Middle frontal gyrus (tissue), 1 donor: ENCODE data around the gene NOS3.

ENCODE experiments used
- DNase-seq: peaks from one replicate; pipeline ENCODE4 v3.0.0-alpha.2; 2015; ENCODE audit warnings: low spot score; ENCODE audit errors: extremely low spot score

Gene NOS3

GRCh38 chr7:150990416-150991186 lies at the start of gene NOS3:
NOS3 (plus strand) TSS chr7:150991017; CDS start chr7:150993804, 2,787 bp downstream.
- no peak for DNase-seq

- no peak for DNase-seq
These were observed 49.3 kb upstream of the NOS3 start for GRCh38 chr7:150941351-150942000.

DNA sequence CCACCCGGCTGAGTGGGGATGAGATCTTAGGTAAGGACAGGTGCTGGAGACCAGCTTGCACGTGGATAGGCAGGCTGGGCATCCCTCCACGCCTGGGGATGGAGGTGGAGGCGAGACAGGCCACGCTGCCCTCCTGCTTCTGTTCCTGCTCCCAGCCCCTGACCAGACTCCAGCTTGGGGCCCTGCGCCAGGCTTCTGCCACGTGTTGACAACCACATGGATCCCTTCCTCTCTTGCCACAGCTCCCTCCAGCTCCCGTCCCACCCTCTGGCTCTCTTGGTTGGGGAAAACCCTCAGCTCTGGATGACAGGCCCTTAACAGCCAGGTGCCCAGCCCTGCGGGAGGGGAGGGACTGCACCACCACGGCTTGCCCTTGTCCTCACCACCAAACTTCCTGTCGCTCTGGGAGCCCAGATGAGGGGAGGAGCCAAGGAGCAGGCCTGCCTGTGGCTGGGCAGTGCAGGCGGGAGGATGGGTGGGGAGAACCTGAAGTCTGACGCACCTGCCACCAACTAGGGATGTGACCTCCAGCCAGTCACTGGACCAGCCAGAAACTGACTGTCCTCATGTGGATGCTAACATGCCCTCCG lies 48.7 kb upstream of the NOS3 start:
- DNase-seq, result no peak

DNA sequence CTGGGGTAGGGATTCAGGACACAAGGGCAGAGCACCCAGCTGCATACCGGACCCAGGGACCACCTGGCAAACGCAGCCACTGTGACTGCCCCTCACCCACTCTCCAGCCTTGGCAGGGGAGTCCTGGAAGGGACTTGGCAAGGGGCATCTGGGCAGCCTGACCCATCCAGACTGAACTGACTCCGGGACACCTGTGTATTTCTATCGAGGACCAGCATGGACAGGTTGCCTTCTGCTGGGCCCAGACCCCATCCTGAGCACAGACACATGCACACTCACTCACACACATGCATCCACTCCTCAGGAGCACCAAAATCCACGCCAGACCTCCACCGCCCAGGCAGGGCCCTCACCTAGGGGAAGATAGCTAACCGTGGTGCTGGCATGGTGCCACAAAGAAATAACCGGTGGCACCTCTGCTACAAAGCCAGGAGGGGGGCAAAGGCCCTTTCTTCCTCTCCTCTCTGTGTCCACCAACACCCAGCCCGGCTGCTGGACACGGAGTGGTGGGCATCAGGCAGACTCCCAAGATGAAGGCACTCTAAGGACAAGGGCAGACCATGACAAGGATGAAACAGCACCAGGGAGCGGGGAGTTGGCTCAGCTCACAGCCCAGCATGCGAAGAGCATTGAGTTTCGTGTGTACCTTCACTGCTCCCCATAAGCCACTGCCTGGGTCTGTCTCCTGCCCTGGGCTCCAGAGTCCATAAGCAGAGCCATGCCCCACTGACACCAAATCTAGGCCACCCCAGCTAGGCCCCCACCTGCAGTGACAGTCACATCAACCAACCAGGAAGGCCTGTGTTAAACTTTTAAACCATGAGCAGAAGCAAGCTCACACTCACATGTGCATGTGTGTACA lies 48.0 kb upstream of the NOS3 start:
- no peak for DNase-seq

GRCh38 chr7:150943453-150943814 lies 47.4 kb upstream of the NOS3 start:
- DNase-seq, result no peak

DNA sequence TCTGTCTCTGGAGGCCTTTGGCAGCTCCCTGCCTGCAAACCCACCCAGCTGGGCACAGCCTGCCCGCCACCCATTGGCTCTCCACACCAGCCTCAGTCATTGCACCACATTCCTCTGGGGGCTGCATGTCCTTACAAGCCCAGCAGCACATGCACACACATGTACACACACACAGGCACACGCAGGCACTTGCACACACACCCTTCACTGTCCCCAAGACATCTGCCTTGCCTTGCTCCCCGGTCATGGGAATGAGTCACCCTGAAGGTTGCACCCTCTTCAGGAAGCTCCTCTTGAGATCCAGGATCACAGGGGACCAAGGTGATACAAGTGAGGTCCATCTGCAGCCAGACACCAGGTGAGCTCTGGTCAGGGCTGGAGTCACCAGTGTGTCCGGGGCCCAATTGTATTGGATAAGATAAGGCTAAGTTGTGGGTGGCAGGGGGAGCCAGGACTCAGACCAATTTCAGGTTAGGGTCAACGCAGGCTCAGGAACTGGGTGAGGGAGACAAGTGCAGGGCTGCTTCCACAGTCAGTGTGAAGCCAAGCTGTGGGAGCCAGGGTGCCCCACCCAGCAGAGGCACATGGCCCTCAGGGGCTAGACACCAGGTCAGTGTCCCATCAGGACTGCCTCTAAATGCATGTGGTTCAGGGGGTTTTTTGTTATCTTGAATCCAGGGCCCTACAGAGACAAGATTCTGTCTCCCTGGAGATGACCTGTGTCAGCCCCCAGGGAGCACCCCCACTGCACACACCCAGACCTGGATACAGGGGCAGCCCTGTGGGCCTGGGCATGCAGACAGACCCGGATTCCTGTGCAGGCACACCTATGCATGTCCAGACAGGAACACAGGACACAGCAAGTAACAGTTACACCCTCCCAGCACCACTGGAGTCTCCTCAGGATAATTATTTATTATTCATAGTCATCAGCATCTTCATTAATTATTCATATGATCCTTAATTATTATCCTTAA lies 46.5 kb upstream of the NOS3 start:
- no peak for DNase-seq

- no peak for DNase-seq
These were observed 45.5 kb upstream of the NOS3 start for GRCh38 chr7:150945171-150945852.

GRCh38 chr7:150945853-150946420 lies 44.9 kb upstream of the NOS3 start:
- DNase-seq, result peak; percentile 13

DNA sequence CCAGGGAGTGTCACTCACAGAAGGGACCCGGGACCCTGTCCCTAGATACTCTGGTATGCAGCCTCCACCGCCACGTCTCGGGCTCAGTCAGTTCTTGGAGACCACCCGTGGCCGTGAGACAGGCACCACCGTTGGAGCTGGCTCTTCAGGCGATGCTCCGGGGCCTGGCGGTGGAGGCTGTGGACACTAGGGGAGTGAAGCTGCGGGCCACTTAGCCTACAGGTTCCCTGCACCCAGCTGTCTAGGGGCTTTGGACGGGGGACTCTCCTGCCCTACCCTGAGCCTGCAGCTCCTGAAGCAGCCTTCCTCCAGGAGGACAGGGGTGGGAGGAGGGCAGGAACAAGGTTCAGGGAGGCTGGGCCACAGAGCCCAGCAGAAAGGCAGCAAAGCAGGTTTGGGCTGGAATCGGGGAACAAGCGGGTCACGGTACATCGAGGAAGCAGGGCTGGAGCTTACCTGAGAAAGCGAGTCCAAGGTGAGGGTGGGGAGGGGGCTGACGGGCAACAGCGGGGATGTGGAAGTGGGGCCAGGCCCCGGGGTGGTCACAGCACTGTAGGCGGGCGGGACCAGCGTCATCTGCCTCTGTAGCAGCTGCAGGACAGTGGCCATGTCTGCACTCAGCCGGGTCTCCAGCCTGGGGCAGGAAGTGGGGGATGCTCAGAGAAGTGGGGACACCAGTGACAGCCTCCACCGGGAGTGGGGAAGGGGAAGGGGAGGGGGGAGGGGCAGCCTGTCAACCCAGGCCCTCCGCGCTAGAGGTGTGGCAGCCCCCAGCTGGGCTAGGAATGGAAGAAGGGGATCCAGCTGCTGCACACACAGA lies 44.2 kb upstream of the NOS3 start:
- no peak for DNase-seq

- no peak for DNase-seq
These were observed 43.5 kb upstream of the NOS3 start for GRCh38 chr7:150947241-150947745.

GRCh38 chr7:150947761-150948651 lies 42.8 kb upstream of the NOS3 start:
- DNase-seq, result no peak

- no peak for DNase-seq
These were observed 42.0 kb upstream of the NOS3 start for GRCh38 chr7:150948791-150949251.

- DNase-seq, result no peak
These were observed 41.3 kb upstream of the NOS3 start for GRCh38 chr7:150949564-150949963.

GRCh38 chr7:150949971-150950491 lies 40.8 kb upstream of the NOS3 start:
- DNase-seq, result no peak

DNA sequence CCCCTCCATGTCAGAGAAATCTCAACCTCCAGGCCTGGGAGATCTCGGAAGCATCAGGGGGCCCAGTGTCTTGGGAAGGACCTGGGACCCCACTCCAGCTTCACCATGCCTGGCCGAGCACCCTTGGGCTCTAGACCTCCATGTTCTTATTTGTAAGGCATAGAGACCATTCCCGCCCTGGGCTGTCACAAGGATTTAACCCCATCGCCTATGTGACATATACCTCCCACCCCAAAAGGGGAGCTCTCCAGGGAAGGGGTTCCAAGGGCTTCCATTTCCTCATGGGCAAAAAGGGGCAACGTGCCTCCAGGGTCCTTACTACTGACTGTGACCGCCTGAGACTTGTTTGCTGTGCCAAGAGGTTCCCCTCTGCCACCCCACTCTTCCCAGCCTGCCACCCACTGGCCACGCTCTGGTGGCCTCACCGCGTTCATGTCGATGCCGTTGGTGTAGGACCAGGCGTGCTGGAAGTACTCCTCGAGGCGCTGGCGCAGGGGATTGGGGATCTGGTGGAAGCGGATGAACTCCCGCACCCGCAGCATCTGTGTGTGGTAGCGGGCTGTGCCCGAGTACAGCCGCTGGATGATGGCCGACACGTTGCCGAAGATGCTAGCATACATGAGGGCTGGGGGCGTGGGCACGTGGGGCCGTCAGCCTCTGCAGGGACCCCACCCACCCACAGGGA lies 40.2 kb upstream of the NOS3 start:
- DNase-seq, result no peak

DNA sequence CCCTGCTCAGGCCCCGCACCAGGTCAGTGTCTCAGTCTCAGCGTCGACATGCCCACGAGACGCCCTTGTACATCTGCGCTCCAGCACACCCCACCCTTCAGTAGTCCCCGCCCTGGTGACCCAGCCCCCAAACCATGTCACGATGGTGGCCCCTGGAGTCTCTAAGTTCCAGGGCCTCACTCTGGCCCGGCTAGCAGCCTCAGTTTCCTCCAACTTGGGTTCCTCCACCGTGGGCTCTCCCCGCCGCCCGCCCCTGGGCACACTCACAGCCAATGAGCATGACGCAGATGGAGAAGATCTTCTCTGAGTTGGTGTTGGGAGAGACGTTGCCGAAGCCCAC lies 39.7 kb upstream of the NOS3 start:
- DNase-seq, result no peak

DNA sequence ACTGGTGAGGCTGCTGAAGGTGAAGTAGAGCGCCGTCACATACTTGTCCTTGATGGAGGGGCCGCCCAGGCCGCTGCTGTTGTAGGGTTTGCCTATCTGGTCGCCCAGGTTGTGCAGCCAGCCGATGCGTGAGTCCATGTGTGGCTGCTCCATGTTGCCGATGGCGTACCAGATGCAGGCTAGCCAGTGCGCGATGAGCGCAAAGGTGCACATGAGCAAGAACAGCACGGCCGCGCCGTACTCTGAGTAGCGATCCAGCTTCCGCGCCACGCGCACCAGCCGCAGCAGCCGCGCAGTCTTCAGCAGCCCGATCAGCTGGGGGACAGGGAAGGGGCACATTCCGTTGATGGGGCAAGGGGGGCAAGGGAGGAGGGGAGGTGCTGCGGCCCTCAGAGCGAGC lies 39.3 kb upstream of the NOS3 start:
- DNase-seq, result no peak
